A673 (cell line): Measurements from ENCODE around the gene SLIT3. TPM values are rescaled to one million over a fixed set of nuclear protein-coding genes. Genes with fewer than 3 reads are reported as not detected.

Experiments used
- BruUV-seq: library from RNA; stranded (reverse); fragments of 400-500 nt; replicated peaks from 2 replicates; lab custom pipeline; 2021; lab: Mats Ljungman, UMichigan
- CTCF ChIA-PET: fragments of 300-600 bp; sonication (Branson Sonifier 250); formaldehyde crosslinking; loops from one replicate; lab custom pipeline; 2022; ENCODE audit warnings: antibody characterized with exemption; lab: Charles Lee
- POLR2A ChIA-PET: fragments of 300-600 bp; sonication (Branson Sonifier 250); formaldehyde crosslinking; loops from one replicate; lab custom pipeline; 2022; ENCODE audit warnings: antibody characterized with exemption; ENCODE audit not compliant: low non-redundant PET; lab: Charles Lee
- DNase-seq: peaks from one replicate; pipeline ENCODE4 v3.0.0-alpha.2; 2015; ENCODE audit warnings: low spot score
- H3K27ac ChIP-seq: fragments of 200-600 bp; sonication (generic); 2 replicates; pipeline ENCODE4 v1.5.1; 2016; ENCODE audit warnings: mixed run types, low read depth, mild to moderate bottlenecking, mixed read lengths, antibody characterized with exemption, low read length; ENCODE audit not compliant: poor library complexity, severe bottlenecking
- H3K27me3 ChIP-seq: fragments of 200-600 bp; sonication (generic); replicated peaks from 2 replicates; pipeline ENCODE4 v1.6.1; 2017; ENCODE audit warnings: mixed run types, low read depth, mild to moderate bottlenecking, mixed read lengths, antibody characterized with exemption, low read length; ENCODE audit not compliant: insufficient read depth, poor library complexity
- H3K36me3 ChIP-seq: fragments of 200-600 bp; sonication (generic); 2 replicates; pipeline ENCODE4 v1.6.1; 2016; ENCODE audit warnings: mixed run types, mild to moderate bottlenecking, mixed read lengths, antibody characterized with exemption, low read length; ENCODE audit not compliant: insufficient read depth, poor library complexity, severe bottlenecking
- H3K4me1 ChIP-seq: fragments of 200-600 bp; sonication (generic); 2 replicates; pipeline ENCODE4 v1.6.1; 2017; ENCODE audit warnings: mixed run types, mild to moderate bottlenecking, mixed read lengths, antibody characterized with exemption, low read length; ENCODE audit not compliant: insufficient read depth, poor library complexity, severe bottlenecking
- H3K4me3 ChIP-seq: fragments of 200-600 bp; sonication (generic); 2 replicates; pipeline ENCODE4 v1.5.1; 2016; ENCODE audit warnings: low read depth, mixed run types, mild to moderate bottlenecking, mixed read lengths, low read length; ENCODE audit not compliant: poor library complexity, severe bottlenecking
- H3K9me3 ChIP-seq: fragments of 200-600 bp; sonication (generic); 2 replicates; pipeline ENCODE4 v1.6.1; 2016; ENCODE audit warnings: mixed run types, low read depth, mild to moderate bottlenecking, mixed read lengths, antibody characterized with exemption, low read length; ENCODE audit not compliant: poor library complexity, severe bottlenecking
- CTCF ChIP-seq: fragments of 300-800, 200-600 bp; sonication (generic); conservative IDR thresholded peaks from 2 replicates; pipeline ENCODE4 v1.5.1; 2017; ENCODE audit warnings: low read depth, mild to moderate bottlenecking, antibody characterized with exemption, low read length, moderate library complexity, mixed read lengths
- EZH2 ChIP-seq: fragments of 200-600 bp; sonication (generic); IDR thresholded peaks from 2 replicates; pipeline ENCODE4 v1.6.1; 2017; ENCODE audit warnings: borderline replicate concordance, low read depth, mild to moderate bottlenecking, mixed read lengths, antibody characterized with exemption, low read length; ENCODE audit not compliant: poor library complexity, severe bottlenecking
- intact Hi-C: fragments of 100-400 bp; cut with micrococcal nuclease; formaldehyde crosslinking; loops from one replicate; pipeline ENCODE4 v1.10.0; 2022; ENCODE audit not compliant: unreplicated experiment
- total RNA-seq: library from RNA; stranded (reverse); gene quantifications from 2 replicates; pipeline ENCODE4 v1.2.3, GENCODE V29; 2021

SLIT3 gene
- total RNA-seq, 1 experiment from 2014 or later, result not detected

GRCh38 chr5:168668078-168668477 is 632.9 kb downstream of the SLIT3 start:
- intact Hi-C loops, result no loop called here
- CTCF ChIA-PET, result no interaction called here
- Histone ChIP-seq H3K4me3 (no peak overlapping the region), H3K36me3 (no peaks in the 10 kb centered on the region), H3K27me3 (no peaks in the 10 kb centered on the region), H3K4me1 (no peaks in the 10 kb centered on the region), H3K27ac (no peak overlapping the region), H3K9me3 (no peaks in the 10 kb centered on the region)
- DNase-seq, result no peak
- TF ChIP-seq EZH2, result no peak
- no peak for TF ChIP-seq CTCF
- POLR2A ChIA-PET, result no interaction called here
- no TSS peak for BruUV-seq

- H3K27ac ChIP-seq, result no peak overlapping the region
- intact Hi-C loops, result no loop called here
- no peaks in the 10 kb centered on the region for H3K36me3 ChIP-seq
- CTCF ChIA-PET, result no interaction called here
- TF ChIP-seq EZH2, result no peak
- TF ChIP-seq CTCF, result no peak
- DNase-seq, result no peak
- H3K4me3 ChIP-seq, result no peak overlapping the region
- H3K27me3 ChIP-seq, result no peaks in the 10 kb centered on the region
- POLR2A ChIA-PET, result no interaction called here
- H3K9me3 ChIP-seq, result no peaks in the 10 kb centered on the region
- H3K4me1 ChIP-seq, result no peaks in the 10 kb centered on the region
- no TSS peak for BruUV-seq
Observed at GRCh38 chr5:168667301-168667840, 633.6 kb downstream of the SLIT3 start.

- POLR2A ChIA-PET, result no interaction called here
Observed at GRCh38 chr5:168666356-168666755, 634.6 kb downstream of the SLIT3 start.

More at GRCh38 chr5:168666356-168666755, 634.6 kb downstream of the SLIT3 start:
- BruUV-seq, result no TSS peak
- intact Hi-C loops, result no loop called here
- no peak overlapping the region for H3K27ac ChIP-seq
- no peak for DNase-seq
- CTCF ChIA-PET, result no interaction called here
- TF ChIP-seq EZH2 (no peak), CTCF (no peak)
- H3K4me1 ChIP-seq, result no peaks in the 10 kb centered on the region
- no peak overlapping the region for H3K4me3 ChIP-seq
- no peaks in the 10 kb centered on the region for H3K9me3 ChIP-seq
- no peaks in the 10 kb centered on the region for H3K27me3 ChIP-seq
- no peaks in the 10 kb centered on the region for H3K36me3 ChIP-seq
